Endothelial cell (in vitro differentiated cells): Measurements from ENCODE around the gene USP31. TPM values are rescaled to one million over a fixed set of nuclear protein-coding genes. Genes with fewer than 3 reads are reported as not detected.
"Not testable (repeated sequence)": the region's sequence is repeated elsewhere in the genome, so short reads cannot be mapped to it uniquely, and the experiment has no call there.

Source experiments
- DNase-seq: peaks from one replicate; pipeline ENCODE4 v3.0.0; 2021; ENCODE audit warnings: low spot score
- H3K27ac Mint-ChIP-seq: one replicate; pipeline ENCODE4 v1.8.0; 2021; ENCODE audit warnings: mixed read lengths, inconsistent platforms; ENCODE audit not compliant: unreplicated experiment
- H3K27me3 Mint-ChIP-seq: one replicate; pipeline ENCODE4 v1.8.0; 2021; ENCODE audit warnings: mild to moderate bottlenecking, moderate library complexity, mixed read lengths, inconsistent platforms; ENCODE audit not compliant: unreplicated experiment
- H3K36me3 Mint-ChIP-seq: one replicate; pipeline ENCODE4 v1.8.0; 2021; ENCODE audit warnings: mild to moderate bottlenecking, low read depth, mixed read lengths, inconsistent platforms; ENCODE audit not compliant: unreplicated experiment
- H3K4me1 Mint-ChIP-seq: one replicate; pipeline ENCODE4 v1.8.0; 2021; ENCODE audit warnings: mild to moderate bottlenecking, mixed read lengths, inconsistent platforms; ENCODE audit not compliant: unreplicated experiment
- H3K4me3 Mint-ChIP-seq: one replicate; pipeline ENCODE4 v1.8.0; 2021; ENCODE audit warnings: mild to moderate bottlenecking, mixed read lengths, inconsistent platforms; ENCODE audit not compliant: unreplicated experiment
- H3K9me3 Mint-ChIP-seq: one replicate; pipeline ENCODE4 v1.8.0; 2021; ENCODE audit warnings: mixed read lengths, inconsistent platforms; ENCODE audit not compliant: unreplicated experiment
- CTCF ChIP-seq: fragments of 200-600 bp; sonication (generic); IDR thresholded peaks from one replicate; pipeline ENCODE4 v1.5.0; 2021; ENCODE audit warnings: antibody characterized with exemption; ENCODE audit not compliant: unreplicated experiment
- total RNA-seq: library from RNA; stranded (reverse); fragmentation: NEBNext Ultra II Directional; extraction: Animal tissue kit (Norgen Biotek cat#: 25700); gene quantifications from one replicate; pipeline ENCODE4 v1.2.1, GENCODE V29; 2021; ENCODE audit not compliant: unreplicated experiment

USP31 gene
- total RNA-seq, 1 donor from 2014 or later = 32.0 TPM

GRCh38 chr16:23146877-23147601, 2.2 kb downstream of the USP31 start:
- peaks cover 14% of the 10 kb centered on the region for H3K27me3 Mint-ChIP-seq
- peak overlapping the region; percentile 97 for H3K4me3 Mint-ChIP-seq
- H3K27ac Mint-ChIP-seq = peak overlapping the region; percentile 93
- peaks cover 11% of the 10 kb centered on the region for H3K36me3 Mint-ChIP-seq
- H3K4me1 Mint-ChIP-seq = peaks cover 40% of the 10 kb centered on the region
- DNase-seq = no peak
- no peak for TF ChIP-seq CTCF
- peaks cover 6% of the 10 kb centered on the region for H3K9me3 Mint-ChIP-seq

- no peak for TF ChIP-seq CTCF
- Mint-ChIP-seq H3K4me3 (no peak overlapping the region), H3K27me3 (peaks cover 12% of the 10 kb centered on the region), H3K9me3 (peaks cover 6% of the 10 kb centered on the region), H3K36me3 (peaks cover 11% of the 10 kb centered on the region), H3K27ac (peak overlapping the region; percentile 67), H3K4me1 (peaks cover 40% of the 10 kb centered on the region)
- no peak for DNase-seq
These were observed 3.6 kb downstream of the USP31 start for GRCh38 chr16:23145608-23146007.

- Mint-ChIP-seq H3K27ac (peak overlapping the region; percentile 39), H3K27me3 (peaks cover 12% of the 10 kb centered on the region), H3K4me1 (peaks cover 40% of the 10 kb centered on the region), H3K36me3 (peaks cover 11% of the 10 kb centered on the region), H3K9me3 (peaks cover 6% of the 10 kb centered on the region), H3K4me3 (peak overlapping the region; percentile 23)
- no peak for DNase-seq
- TF ChIP-seq CTCF = no peak
These were observed 4.1 kb downstream of the USP31 start for GRCh38 chr16:23145186-23145585.

- H3K4me1 Mint-ChIP-seq = peaks cover 34% of the 10 kb centered on the region
- DNase-seq, H3K27ac Mint-ChIP-seq, H3K4me3 Mint-ChIP-seq, H3K36me3 Mint-ChIP-seq, H3K9me3 Mint-ChIP-seq, H3K27me3 Mint-ChIP-seq: not testable (repeated sequence)
These were observed 4.9 kb downstream of the USP31 start for GRCh38 chr16:23144393-23144792.

- TF ChIP-seq CTCF = no peak
- peaks cover 34% of the 10 kb centered on the region for H3K4me1 Mint-ChIP-seq
- H3K27me3 Mint-ChIP-seq = peaks cover 9% of the 10 kb centered on the region
- no peak overlapping the region for H3K4me3 Mint-ChIP-seq
- DNase-seq = no peak
- H3K27ac Mint-ChIP-seq = no peak overlapping the region
- no peaks in the 10 kb centered on the region for H3K9me3 Mint-ChIP-seq
- peaks cover 5% of the 10 kb centered on the region for H3K36me3 Mint-ChIP-seq
These were observed 5.9 kb downstream of the USP31 start for GRCh38 chr16:23143391-23143790.
